Transverse colon (tissue), 4 donors: Measurements from ENCODE around the gene AHNAK. TPM values are rescaled to one million over a fixed set of nuclear protein-coding genes. Genes with fewer than 3 reads are reported as not detected.

Source experiments
- DNase-seq: peaks from one replicate; pipeline ENCODE4 v3.0.0-alpha.2; 2019
- H3K27ac ChIP-seq, 4 donors: fragments of 200-600 bp; sonication (generic); 2 replicates each; pipeline ENCODE4 v1.5.1; 2016 to 2018; ENCODE audit warnings: inconsistent platforms in 4 of 4
- H3K27me3 ChIP-seq: fragments of 200-600 bp; sonication (generic); 2 replicates; pipeline ENCODE4 v1.5.1; 2017; ENCODE audit warnings: inconsistent platforms
- H3K36me3 ChIP-seq, 4 donors: fragments of 200-600 bp; sonication (generic); 2 replicates each; pipeline ENCODE4 v1.5.1; 2017 to 2019; ENCODE audit warnings: inconsistent platforms in 4 of 4
- H3K4me1 ChIP-seq, 4 donors: fragments of 200-600 bp; sonication (generic); 2 replicates each; pipeline ENCODE4 v1.5.1; 2017 to 2020; ENCODE audit warnings: inconsistent platforms in 4 of 4
- H3K4me3 ChIP-seq, 4 donors: fragments of 200-600 bp; sonication (generic); 1 replicate in 1 of 4; 2 replicates in 3 of 4; pipeline versions ENCODE4 v1.5.1 to v1.6.1; 2017 to 2019; ENCODE audit warnings: inconsistent platforms in 4 of 4
- H3K9me3 ChIP-seq, 2 donors: fragments of 200-600 bp; sonication (generic); 2 replicates each; pipeline ENCODE4 v1.5.1; 2017 to 2019; ENCODE audit warnings: inconsistent platforms in 2 of 2
- EP300 ChIP-seq: sonication (generic); formaldehyde crosslinking; IDR thresholded peaks from one replicate; pipeline ENCODE4 v1.6.1; 2017; ENCODE audit warnings: antibody characterized with exemption, low read depth
- POLR2A ChIP-seq: fragments of 450-650 bp; IDR thresholded peaks from one replicate; pipeline ENCODE4 v1.6.1; 2016; ENCODE audit warnings: antibody characterized with exemption, mild to moderate bottlenecking, moderate library complexity
- POLR2AphosphoS5 ChIP-seq, 3 donors: sonication (generic); formaldehyde crosslinking; IDR thresholded peaks; one replicate each; pipeline ENCODE4 v1.6.1; 2016; ENCODE audit warnings: antibody characterized with exemption in 3 of 3
- WGBS, 2 donors: methylation state at CpG; one replicate each; pipeline ENCODE4 v1.1.5; 2018; ENCODE audit warnings: low coverage in 1 of 2; 5-methylcytosine and 5-hydroxymethylcytosine counted together
- in situ Hi-C, 4 donors: fragments of 200-750 bp; cut with MboI; loops; one replicate each; pipeline versions ENCODE4 v1.15.0 to v1.15.1; 2017; ENCODE audit warnings: low sequenced_read_pairs in 3 of 4, low pct_ligation_motif_present in 1 of 4, low pct_unique_long_range_greater_than_20kb in 1 of 4
- intact Hi-C: fragments of 100-400 bp; cut with DNase I; formaldehyde crosslinking; loops from one replicate; pipeline ENCODE4 v1.15.1; 2023; ENCODE audit warnings: low total_unique reads
- total RNA-seq, 4 donors: library from RNA; depleted of rRNA; stranded (reverse); fragments of >200 nt; gene quantifications; one replicate each; pipeline ENCODE4 v1.1.0, GENCODE V29; 2016
- TF ChIP-seq, protein P1 (sequence below), 5 experiments: fragments of 200-600 bp in 3 of 5; fragments of 450-650 bp in 2 of 5; sonication (generic) in 3 of 5; IDR thresholded peaks; 1 replicate in 2 of 5; 2 replicates in 3 of 5; pipeline ENCODE4 v1.5.1; 2016 to 2017; ENCODE audit warnings: antibody characterized with exemption in 5 of 5, inconsistent platforms in 3 of 5, mild to moderate bottlenecking in 2 of 5, moderate library complexity in 1 of 5

Gene AHNAK
- total RNA-seq, 4 donors from 2014 or later = 561 to 1,032 (median 742) TPM

DNA sequence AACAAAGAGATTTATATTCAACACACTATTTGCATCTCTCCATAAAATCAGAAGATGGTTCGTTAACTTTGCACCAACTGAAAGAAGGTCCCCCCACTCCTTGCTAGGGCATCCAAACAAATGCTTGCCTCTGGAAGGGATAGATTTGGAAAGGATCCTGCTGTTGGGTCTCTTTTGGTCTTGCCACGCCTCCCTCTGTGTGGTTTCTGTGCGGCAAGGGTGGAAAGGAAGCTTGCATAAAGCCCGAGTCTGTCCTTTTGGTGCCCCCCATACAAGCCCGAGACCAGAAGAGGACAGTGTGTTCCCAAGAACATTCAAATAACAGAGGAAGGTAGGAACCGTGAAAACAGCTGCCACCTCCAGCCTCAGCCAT is 112.7 kb downstream of the AHNAK start:
- peak overlapping the region; percentile 69 to 80 (median 76) for H3K27ac ChIP-seq

DNA sequence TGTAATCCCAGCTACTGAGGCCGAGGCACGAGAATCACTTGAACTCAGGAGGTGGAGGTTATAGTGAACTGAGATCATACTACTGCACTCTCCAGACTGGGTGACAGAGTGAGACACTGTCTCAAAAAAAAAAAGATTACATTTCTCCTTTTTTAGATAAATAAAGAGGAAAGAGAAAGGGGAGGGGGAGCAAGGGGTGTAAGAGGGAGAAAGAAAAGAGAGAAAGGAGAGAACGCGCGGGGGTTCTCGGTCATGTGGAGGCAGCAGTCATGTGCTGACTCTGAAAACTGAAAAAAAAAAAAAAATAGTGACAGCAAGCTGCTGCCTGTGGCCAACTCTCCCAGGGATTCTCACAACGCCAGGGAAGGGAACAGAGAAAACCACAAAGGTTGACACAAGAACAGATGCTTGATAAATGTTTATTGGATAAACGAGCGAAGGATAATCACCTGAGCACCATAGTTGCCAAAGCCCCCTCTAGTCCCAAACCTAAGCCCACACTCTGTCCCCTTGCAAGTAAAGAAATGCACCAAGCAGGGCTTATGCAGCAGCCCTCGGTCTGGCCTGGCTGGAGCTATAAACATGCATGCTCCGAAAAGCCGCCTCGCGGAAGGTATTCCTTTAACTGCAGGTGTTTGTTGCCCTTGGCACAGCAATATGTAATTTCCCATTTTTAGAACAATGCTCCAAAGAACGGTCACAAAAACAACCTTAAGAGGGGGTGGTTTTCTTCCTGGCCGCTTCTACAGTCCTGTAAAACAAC is 113.3 kb downstream of the AHNAK start:
- intact Hi-C loops = no loop called here
- H3K36me3 ChIP-seq = no peaks in the 10 kb centered on the region
- TF ChIP-seq, protein P1, sequence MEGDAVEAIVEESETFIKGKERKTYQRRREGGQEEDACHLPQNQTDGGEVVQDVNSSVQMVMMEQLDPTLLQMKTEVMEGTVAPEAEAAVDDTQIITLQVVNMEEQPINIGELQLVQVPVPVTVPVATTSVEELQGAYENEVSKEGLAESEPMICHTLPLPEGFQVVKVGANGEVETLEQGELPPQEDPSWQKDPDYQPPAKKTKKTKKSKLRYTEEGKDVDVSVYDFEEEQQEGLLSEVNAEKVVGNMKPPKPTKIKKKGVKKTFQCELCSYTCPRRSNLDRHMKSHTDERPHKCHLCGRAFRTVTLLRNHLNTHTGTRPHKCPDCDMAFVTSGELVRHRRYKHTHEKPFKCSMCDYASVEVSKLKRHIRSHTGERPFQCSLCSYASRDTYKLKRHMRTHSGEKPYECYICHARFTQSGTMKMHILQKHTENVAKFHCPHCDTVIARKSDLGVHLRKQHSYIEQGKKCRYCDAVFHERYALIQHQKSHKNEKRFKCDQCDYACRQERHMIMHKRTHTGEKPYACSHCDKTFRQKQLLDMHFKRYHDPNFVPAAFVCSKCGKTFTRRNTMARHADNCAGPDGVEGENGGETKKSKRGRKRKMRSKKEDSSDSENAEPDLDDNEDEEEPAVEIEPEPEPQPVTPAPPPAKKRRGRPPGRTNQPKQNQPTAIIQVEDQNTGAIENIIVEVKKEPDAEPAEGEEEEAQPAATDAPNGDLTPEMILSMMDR (IDR thresholded peaks at IDR 0.05) = no peak
- no peak for TF ChIP-seq POLR2AphosphoS5 (IDR thresholded peaks at IDR 0.05)
- TF ChIP-seq POLR2A = no peak
- no peak for TF ChIP-seq EP300
- peak overlapping the region; percentile 69 to 80 (median 76) for H3K27ac ChIP-seq
- in situ Hi-C loops = no loop called here
- no peak for DNase-seq
- H3K4me3 ChIP-seq = no peak overlapping the region
- H3K27me3 ChIP-seq = no peaks in the 10 kb centered on the region
- WGBS, 2 donors = 29 to 41% methylated on average over 10 to 16 of the region's 16 CpGs
- H3K4me1 ChIP-seq = peaks cover 17 to 63% (median 41%) of the 10 kb centered on the region in 4 donors
- H3K9me3 ChIP-seq = no peaks in the 10 kb centered on the region

More for the DNA sequence above, 112.7 kb downstream of the AHNAK start:
- intact Hi-C loops = no loop called here
- TF ChIP-seq EP300 (no peak), POLR2AphosphoS5 (IDR thresholded peaks at IDR 0.05) (peak in 1 of 3 donors; percentile 9), POLR2A (no peak)
- TF ChIP-seq, protein P1 (IDR thresholded peaks at IDR 0.05) = no peak
- no peak overlapping the region for H3K4me3 ChIP-seq
- peak; percentile 29 for DNase-seq
- no peaks in the 10 kb centered on the region for H3K36me3 ChIP-seq
- H3K4me1 ChIP-seq = peaks cover 12 to 60% (median 41%) of the 10 kb centered on the region in 4 donors
- H3K9me3 ChIP-seq = no peaks in the 10 kb centered on the region
- in situ Hi-C loops = no loop called here
- no peaks in the 10 kb centered on the region for H3K27me3 ChIP-seq
- 23 to 29% methylated on average over 1 to 6 of the region's 6 CpGs for WGBS, 2 donors

DNA sequence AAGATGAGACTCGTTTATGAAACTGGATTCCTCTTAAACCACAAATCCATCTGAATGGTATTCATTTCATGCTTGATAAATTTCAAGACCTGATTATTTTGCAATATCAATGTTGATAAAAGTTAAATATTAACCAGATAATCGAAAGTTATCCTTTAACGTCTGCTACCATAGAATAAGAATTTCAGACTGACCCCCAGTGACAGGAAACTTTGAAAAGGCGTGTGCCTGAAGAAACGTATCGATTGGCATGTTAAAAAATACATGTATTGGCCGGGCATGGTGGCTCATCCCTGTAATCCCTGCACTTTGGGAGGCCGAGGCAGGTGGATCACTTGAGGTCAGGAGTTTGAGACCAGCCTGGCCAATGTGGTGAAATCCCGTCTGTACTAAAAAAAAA is 113.9 kb downstream of the AHNAK start:
- no peak overlapping the region for H3K4me3 ChIP-seq
- H3K27me3 ChIP-seq = no peaks in the 10 kb centered on the region
- H3K27ac ChIP-seq = peak overlapping the region; percentile 69 to 80 (median 76)
- H3K4me1 ChIP-seq = peaks cover 18 to 68% (median 41%) of the 10 kb centered on the region in 4 donors
- 50 to 53% methylated on average over 4 to 9 of the region's 9 CpGs for WGBS, 2 donors
- no peak for DNase-seq
- H3K9me3 ChIP-seq = no peaks in the 10 kb centered on the region
- in situ Hi-C loops = no loop called here
- TF ChIP-seq, protein P1 (IDR thresholded peaks at IDR 0.05) = no peak
- TF ChIP-seq EP300 (no peak), POLR2A (no peak), POLR2AphosphoS5 (IDR thresholded peaks at IDR 0.05) (no peak)
- no peaks in the 10 kb centered on the region for H3K36me3 ChIP-seq
- intact Hi-C loops = no loop called here

DNA sequence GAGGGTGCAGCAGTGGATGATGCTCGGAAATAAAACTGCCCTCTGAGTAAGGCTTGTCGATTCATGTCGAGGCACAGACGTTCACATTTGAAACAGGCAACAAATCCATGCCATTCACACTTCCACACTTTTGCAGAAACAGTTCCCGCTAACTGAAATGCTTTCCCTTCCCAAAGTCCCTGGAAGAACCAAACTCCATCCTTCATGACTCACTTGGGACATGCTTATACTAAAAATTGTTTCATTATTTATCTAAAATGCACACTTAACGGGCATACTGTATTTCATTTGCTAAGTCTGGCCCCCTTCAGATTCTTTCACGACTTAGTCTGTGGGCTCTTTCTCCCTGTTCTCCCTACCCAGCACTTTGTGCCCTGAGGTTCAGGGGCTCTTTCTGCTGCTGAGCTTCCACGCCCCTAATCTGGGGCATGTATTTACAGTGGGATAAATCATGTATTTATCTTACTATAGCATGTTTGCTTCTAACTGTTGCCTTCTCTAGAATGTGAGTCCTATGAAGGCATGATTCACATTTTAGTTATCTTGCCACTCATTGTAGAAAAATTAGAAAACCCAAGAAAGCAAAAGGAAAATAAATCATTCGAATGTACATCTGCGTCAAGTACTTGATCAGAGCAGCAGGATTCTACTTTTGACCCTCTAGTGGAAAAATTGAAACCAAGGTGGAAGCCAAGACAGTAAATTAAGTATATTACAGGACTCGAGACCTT is 115.3 kb downstream of the AHNAK start:
- Histone ChIP-seq H3K4me1 (peaks cover 18 to 80% (median 47%) of the 10 kb centered on the region in 4 donors), H3K36me3 (no peaks in the 10 kb centered on the region), H3K27me3 (no peaks in the 10 kb centered on the region), H3K4me3 (no peak overlapping the region), H3K27ac (peak overlapping the region; percentile 69 to 80 (median 76)), H3K9me3 (no peaks in the 10 kb centered on the region)
- TF ChIP-seq POLR2AphosphoS5 (IDR thresholded peaks at IDR 0.05) = peak in 1 of 3 donors; percentile 30
- TF ChIP-seq EP300 = no peak
- in situ Hi-C loops (no loop called here), intact Hi-C loops (no loop called here)
- no peak for DNase-seq
- WGBS, 2 donors = 56 to 70% methylated on average over 11 of the region's 11 CpGs
